KOPT-K1 (cell line): ENCODE data around the gene ENTPD1.
A peak's percentile ranks its signal among the peaks of the same experiment; 100 is the strongest.
"Not testable (repeated sequence)": the region's sequence is repeated elsewhere in the genome, so short reads cannot be mapped to it uniquely, and the experiment has no call there.

Experiments used
- H3K27ac ChIP-seq: fragments of 200-600 bp; sonication (generic); 2 replicates; pipeline ENCODE4 v1.5.1; 2016; ENCODE audit warnings: antibody characterized with exemption, mild to moderate bottlenecking, low read depth, low read length; ENCODE audit not compliant: poor library complexity, severe bottlenecking
- H3K36me3 ChIP-seq: fragments of 200-600 bp; sonication (generic); 2 replicates; pipeline ENCODE4 v1.5.1; 2017; ENCODE audit warnings: antibody characterized with exemption, mild to moderate bottlenecking, low read length, moderate library complexity; ENCODE audit not compliant: insufficient read depth
- H3K9me3 ChIP-seq: fragments of 200-600 bp; sonication (generic); 2 replicates; pipeline ENCODE4 v1.5.1; 2017; ENCODE audit warnings: antibody characterized with exemption, low read length, mild to moderate bottlenecking; ENCODE audit not compliant: insufficient read depth, poor library complexity, severe bottlenecking

ENTPD1 gene

DNA sequence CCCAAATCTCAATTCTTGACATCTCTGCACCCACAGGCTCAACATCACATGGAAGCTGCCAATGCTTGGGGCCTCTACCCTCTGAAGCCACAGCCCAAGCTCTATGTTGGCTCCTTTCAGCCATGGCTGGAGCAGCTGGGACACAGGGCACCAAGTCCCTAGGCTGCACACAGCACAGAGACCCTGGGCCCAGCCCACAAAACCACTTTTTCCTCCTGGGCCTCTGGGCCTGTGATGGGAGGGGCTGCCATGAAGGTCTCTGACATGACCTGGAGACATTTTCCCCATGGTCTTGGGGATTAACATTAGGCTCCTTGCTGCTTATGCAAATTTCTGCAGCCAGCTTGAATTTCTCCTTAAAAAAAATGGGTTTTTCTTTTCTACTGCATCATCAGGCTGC, 118.8 kb downstream of the ENTPD1 start:
- not testable (repeated sequence) for H3K27ac ChIP-seq
- Histone ChIP-seq H3K9me3 (peaks cover 20% of the 10 kb centered on the region), H3K36me3 (peaks cover 19% of the 10 kb centered on the region; the same call in 1 of the 2 replicates)

GRCh38 chr10:95876756-95877155, 120.8 kb downstream of the ENTPD1 start:
- Histone ChIP-seq H3K36me3 (peaks cover 19% of the 10 kb centered on the region; the same call in 1 of the 2 replicates), H3K27ac (no peak overlapping the region)

GRCh38 chr10:95877881-95878280, 121.9 kb downstream of the ENTPD1 start:
- H3K9me3 ChIP-seq: peaks cover 20% of the 10 kb centered on the region
- peaks cover 19% of the 10 kb centered on the region; the same call in 1 of the 2 replicates for H3K36me3 ChIP-seq
- no peak overlapping the region for H3K27ac ChIP-seq

More at GRCh38 chr10:95876756-95877155, 120.8 kb downstream of the ENTPD1 start:
- peaks cover 20% of the 10 kb centered on the region for H3K9me3 ChIP-seq

GRCh38 chr10:95880704-95881103, 124.7 kb downstream of the ENTPD1 start:
- H3K36me3 ChIP-seq: peaks cover 2% of the 10 kb centered on the region; the same call in 1 of the 2 replicates
- H3K9me3 ChIP-seq: peaks cover 2% of the 10 kb centered on the region
- no peak overlapping the region for H3K27ac ChIP-seq

DNA sequence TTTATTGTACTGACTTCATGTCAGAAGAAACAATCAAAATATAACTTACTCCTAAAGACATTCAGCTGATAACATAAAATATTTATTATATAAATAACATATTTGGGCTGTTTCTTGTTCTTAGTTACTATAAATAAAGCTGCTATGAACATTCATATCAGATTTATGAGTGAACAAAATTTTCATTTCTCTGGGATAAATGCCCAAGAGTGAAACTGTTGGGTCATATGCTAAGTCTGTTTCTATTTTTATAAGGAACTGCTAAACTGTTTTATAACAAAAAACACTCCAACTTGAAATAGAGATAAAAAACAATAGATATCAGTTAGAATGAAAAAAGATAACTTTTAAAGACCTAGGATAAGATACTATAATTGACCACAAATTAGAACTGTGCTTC, 125.4 kb downstream of the ENTPD1 start:
- Histone ChIP-seq H3K27ac (no peak overlapping the region), H3K9me3 (no peaks in the 10 kb centered on the region), H3K36me3 (no peaks in the 10 kb centered on the region)

- H3K27ac ChIP-seq: no peak overlapping the region
- no peaks in the 10 kb centered on the region for H3K9me3 ChIP-seq
- no peaks in the 10 kb centered on the region for H3K36me3 ChIP-seq
Measured at GRCh38 chr10:95889830-95890229, 133.9 kb downstream of the ENTPD1 start.

DNA sequence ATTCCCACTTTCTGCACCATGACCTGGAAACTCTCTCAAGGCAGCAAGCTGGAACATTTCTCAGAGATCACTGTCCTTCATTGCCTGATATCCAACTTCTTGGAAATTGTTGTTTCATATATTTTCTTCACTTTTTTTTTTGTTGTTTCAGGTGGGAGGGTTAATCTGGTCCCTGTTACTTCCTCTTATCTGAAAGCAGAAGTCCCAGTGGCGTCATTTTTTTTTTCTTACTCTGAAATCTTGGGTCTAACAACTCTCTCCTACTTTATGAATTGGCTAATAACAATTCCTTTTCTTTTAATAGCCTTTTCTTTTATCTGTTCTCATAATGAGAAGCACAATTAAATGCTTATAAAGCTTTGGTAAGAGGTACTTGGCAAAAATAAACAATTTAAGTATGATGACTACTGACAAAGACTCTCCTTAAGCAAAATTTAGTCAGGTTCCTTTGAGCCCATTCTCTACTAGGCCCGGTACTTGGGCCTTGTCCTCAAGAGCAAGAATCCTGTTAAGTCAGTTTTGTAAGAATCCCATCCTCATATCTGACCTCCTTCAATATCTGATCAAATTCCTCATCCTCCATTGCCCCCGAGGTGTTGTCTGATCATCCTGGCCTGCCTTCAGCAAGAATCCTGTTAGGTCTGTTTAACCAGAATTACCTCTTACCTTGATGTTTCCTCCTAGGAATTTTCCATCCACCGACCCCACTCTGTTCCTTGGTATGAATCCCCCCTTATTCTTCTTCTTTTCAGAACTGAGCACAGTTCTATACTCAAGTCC, 140.3 kb downstream of the ENTPD1 start:
- Histone ChIP-seq H3K27ac (no peak overlapping the region), H3K9me3 (no peaks in the 10 kb centered on the region), H3K36me3 (peaks cover 14% of the 10 kb centered on the region; the same call in 1 of the 2 replicates)

GRCh38 chr10:95905897-95906580, 150.1 kb downstream of the ENTPD1 start:
- H3K27ac ChIP-seq, H3K36me3 ChIP-seq, H3K9me3 ChIP-seq: not testable (repeated sequence)

DNA sequence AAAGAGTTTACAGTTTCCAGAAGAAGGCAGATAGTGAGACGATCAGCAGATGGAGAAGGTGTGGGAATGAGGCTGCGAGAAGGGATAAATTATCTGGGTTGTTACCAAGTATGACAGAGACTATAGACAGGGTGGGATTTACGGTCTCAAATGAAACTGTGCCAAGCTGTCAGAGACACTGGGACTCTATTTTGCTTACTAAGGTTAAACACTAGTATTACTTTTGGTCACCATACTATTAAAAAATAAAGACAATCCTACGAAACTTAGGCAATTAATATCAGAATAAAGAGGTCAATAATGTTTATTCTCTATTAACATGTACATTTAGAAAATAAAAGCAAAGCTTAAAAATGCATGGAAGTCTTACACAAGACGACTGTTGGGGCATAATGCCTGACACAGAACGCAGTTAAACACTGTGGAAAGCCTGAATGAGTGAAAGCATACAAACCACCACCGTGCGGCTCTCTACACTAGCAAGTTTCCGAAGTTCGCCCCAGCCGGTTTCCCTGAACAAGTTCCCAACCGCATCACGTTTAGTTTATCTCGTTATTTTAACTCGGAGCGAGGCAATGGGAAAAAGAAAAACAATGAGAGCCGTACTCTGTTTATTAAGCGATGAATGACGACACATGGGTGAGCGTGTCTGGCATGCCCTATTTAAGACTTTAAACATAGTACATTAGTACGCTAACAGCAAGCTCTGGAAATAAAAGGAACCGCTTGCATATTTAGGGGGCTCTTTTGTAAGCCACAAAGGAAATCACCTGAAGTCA, 150.9 kb downstream of the ENTPD1 start:
- Histone ChIP-seq H3K27ac (peak overlapping the region; percentile 51), H3K36me3 (no peaks in the 10 kb centered on the region; the same call in 1 of the 2 replicates), H3K9me3 (no peaks in the 10 kb centered on the region)

- Histone ChIP-seq H3K27ac (peak within 1 kb of the TSS; percentile 51), H3K9me3 (no peaks in the 10 kb centered on the region), H3K36me3 (no peaks in the 10 kb centered on the region; the same call in 1 of the 2 replicates)
Measured at GRCh38 chr10:95907456-95908253, 151.7 kb downstream of the ENTPD1 start, which contains the start of gene CC2D2B. Gene CC2D2B, plus strand, starts transcription at chr10:95907975. Its CDS starts 3,349 bp downstream, at chr10:95911324.

DNA sequence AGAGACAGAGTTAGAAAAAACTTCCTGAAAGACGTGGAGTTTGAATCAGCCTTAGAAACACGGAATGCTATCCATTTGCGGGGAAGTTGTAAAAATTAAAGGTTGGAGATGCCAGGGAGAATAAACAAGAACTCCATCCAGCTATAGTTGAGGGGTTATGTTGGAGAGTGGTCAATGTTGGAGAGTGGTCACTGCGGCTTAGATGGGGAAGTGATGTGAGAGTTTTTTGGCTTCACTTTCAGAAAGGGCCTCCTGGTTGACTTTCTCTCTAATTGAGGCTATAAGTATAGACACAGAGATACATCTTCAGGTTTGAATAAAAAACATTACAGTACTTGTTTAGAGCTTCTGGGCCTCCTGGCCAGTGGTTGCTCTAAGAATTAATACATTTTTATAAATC, 152.5 kb downstream of the ENTPD1 start:
- no peak overlapping the region for H3K27ac ChIP-seq
- no peaks in the 10 kb centered on the region for H3K9me3 ChIP-seq
- H3K36me3 ChIP-seq: no peaks in the 10 kb centered on the region; the same call in 1 of the 2 replicates

GRCh38 chr10:95909561-95909960, 153.6 kb downstream of the ENTPD1 start:
- H3K27ac ChIP-seq: no peak overlapping the region
- no peaks in the 10 kb centered on the region for H3K9me3 ChIP-seq
- H3K36me3 ChIP-seq: no peaks in the 10 kb centered on the region

DNA sequence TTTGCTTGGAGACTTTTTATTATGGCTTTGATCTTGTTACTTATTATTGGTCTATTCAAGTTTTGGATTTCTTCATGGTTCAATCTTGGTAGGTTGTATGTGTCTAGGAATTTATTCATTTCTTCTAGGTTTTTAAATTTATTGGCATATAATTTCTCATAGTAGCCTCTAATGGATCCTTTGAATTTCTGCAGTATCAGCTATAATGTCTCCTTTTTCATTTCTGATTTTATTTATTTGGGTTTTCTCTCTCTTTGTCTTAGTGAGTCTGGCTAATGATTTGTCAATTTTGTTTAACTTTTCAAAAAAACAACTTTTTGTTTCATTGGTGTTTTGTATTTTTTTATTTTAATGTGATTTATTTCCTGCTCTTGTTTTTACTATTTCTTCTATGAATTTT, 160.1 kb downstream of the ENTPD1 start:
- H3K36me3 ChIP-seq, H3K9me3 ChIP-seq, H3K27ac ChIP-seq: not testable (repeated sequence)
